Naive B cell (primary cell): Measurements from ENCODE around the gene CACNG7. TPM values are rescaled to one million over a fixed set of nuclear protein-coding genes. Genes with fewer than 3 reads are reported as not detected.

Experiments
- ATAC-seq, 2 donors: fragments of 150-1000 bp; cut with Tn5 transposase; 2 replicates each; pipeline ENCODE4 v1.10.0; 2021; ENCODE audit warnings: low read depth in 2 of 2, mild to moderate bottlenecking in 2 of 2, moderate library complexity in 2 of 2
- DNase-seq: peaks from one replicate; pipeline ENCODE4 v3.0.0; 2022
- H3K27ac Mint-ChIP-seq, 6 donors: one replicate each; pipeline ENCODE4 v1.8.0; 2020 to 2022; ENCODE audit warnings: mild to moderate bottlenecking in 6 of 6, mixed read lengths in 6 of 6, moderate library complexity in 5 of 6, inconsistent platforms in 2 of 6
- H3K27me3 Mint-ChIP-seq, 3 donors: one replicate each; pipeline ENCODE4 v1.8.0; 2021 to 2022; ENCODE audit warnings: mixed read lengths in 3 of 3, mild to moderate bottlenecking in 1 of 3
- H3K36me3 Mint-ChIP-seq, 2 donors: one replicate each; pipeline ENCODE4 v1.8.0; 2020 to 2022; ENCODE audit warnings: mixed read lengths in 2 of 2, inconsistent platforms in 1 of 2, mild to moderate bottlenecking in 1 of 2
- H3K4me1 Mint-ChIP-seq, 3 donors: one replicate each; pipeline ENCODE4 v1.8.0; 2020 to 2022; ENCODE audit warnings: mixed read lengths in 3 of 3, inconsistent platforms in 1 of 3, mild to moderate bottlenecking in 1 of 3, moderate library complexity in 1 of 3
- H3K4me3 Mint-ChIP-seq, 8 donors: one replicate each; pipeline ENCODE4 v1.8.0; 2020 to 2022; ENCODE audit warnings: mild to moderate bottlenecking in 8 of 8, mixed read lengths in 8 of 8, moderate library complexity in 8 of 8, inconsistent platforms in 2 of 8
- H3K9me3 Mint-ChIP-seq, 7 donors: one replicate each; pipeline ENCODE4 v1.8.0; 2020 to 2022; ENCODE audit warnings: mixed read lengths in 7 of 7, mild to moderate bottlenecking in 5 of 7, inconsistent platforms in 2 of 7, moderate library complexity in 1 of 7
- polyA plus RNA-seq, 6 donors: library from polyadenylated mRNA; unstranded; fragments of 300-500 nt; fragmentation: Illumina TruSeq; gene quantifications; one replicate each; pipeline ENCODE4 v1.2.3, GENCODE V29; 2021; ENCODE audit warnings: low read depth in 6 of 6

Gene CACNG7
- polyA plus RNA-seq, 6 donors from 2014 or later: not detected

DNA sequence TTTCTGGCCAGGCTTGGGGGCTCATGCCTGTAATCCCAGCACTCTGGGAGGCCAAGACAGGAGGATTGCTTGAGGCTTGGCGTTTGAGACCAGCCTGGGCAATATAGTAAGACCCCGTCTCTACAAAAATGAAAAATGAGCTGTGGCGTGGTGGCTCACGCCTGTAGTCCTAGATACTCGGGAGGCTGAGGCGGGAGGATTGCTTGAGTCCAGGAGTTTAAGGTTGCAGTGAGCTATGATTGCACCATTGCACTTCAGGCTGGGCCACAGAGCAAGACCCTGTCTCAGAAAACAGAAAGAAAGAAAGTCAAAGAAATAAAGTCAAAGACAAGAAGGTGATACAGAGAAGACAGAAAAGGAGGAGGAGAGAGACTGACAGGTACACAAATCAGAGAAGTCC lies 79.9 kb downstream of the CACNG7 start:
- peaks cover 0 to 4% (median 0%) of the 10 kb centered on the region in 7 donors for H3K9me3 Mint-ChIP-seq
- H3K27ac Mint-ChIP-seq: no peak overlapping the region
- H3K4me1 Mint-ChIP-seq: peaks cover 5 to 7% (median 5%) of the 10 kb centered on the region in 3 donors
- peak overlapping the region in 2 of 8 donors; percentile 6 to 41 for H3K4me3 Mint-ChIP-seq
- DNase-seq: no peak
- peaks cover 0 to 12% of the 10 kb centered on the region in 2 donors for H3K36me3 Mint-ChIP-seq
- H3K27me3 Mint-ChIP-seq: peaks cover 24 to 32% (median 25%) of the 10 kb centered on the region in 3 donors
- no peak for ATAC-seq

DNA sequence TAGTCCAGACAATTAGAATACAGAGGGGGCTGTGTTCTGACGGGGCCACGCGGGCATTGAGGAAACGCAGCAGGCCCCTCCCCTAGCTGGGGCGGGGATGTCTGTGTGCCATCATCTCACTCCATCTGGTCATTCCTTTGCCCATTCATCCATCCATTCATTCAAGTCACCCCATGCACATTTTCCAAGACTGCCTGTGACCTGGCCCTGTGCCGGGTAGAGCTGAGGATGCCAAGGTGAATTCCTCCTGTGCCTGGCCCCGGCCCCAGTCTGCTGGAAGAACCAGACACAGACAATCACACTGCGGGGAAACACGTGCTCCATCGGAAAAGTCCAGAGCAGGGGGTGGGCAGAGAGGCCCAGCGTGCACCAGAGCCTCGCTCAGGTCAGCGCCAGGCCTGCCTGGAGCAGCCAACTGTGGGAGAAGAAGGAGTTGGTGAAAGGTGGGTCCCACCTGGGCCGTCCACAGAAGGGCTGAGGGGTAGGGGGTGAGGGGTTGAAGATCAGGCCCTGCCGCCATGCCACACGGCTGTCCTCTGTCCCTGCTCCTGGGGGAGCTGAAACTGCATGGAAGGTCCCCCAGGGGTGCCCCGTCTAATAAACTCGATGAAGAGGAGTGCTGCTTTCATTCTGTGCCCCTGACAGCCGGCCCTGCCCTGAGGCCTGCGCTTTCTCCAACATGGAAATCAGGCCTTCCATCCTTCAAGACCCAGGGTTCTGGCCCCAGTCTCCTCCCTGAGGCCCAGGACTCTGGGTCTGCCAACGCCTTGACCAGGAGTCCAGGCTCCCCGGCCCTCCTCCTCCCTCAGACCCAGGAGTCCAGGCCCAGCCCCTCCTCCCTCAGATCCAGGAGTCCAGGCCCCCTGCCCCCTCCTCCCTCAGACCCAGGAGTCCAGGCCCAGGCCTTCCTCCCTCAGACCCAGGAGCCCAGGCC lies 80.8 kb downstream of the CACNG7 start:
- Mint-ChIP-seq H3K9me3 (peaks cover 0 to 4% (median 0%) of the 10 kb centered on the region in 7 donors), H3K27ac (no peak overlapping the region)

DNA sequence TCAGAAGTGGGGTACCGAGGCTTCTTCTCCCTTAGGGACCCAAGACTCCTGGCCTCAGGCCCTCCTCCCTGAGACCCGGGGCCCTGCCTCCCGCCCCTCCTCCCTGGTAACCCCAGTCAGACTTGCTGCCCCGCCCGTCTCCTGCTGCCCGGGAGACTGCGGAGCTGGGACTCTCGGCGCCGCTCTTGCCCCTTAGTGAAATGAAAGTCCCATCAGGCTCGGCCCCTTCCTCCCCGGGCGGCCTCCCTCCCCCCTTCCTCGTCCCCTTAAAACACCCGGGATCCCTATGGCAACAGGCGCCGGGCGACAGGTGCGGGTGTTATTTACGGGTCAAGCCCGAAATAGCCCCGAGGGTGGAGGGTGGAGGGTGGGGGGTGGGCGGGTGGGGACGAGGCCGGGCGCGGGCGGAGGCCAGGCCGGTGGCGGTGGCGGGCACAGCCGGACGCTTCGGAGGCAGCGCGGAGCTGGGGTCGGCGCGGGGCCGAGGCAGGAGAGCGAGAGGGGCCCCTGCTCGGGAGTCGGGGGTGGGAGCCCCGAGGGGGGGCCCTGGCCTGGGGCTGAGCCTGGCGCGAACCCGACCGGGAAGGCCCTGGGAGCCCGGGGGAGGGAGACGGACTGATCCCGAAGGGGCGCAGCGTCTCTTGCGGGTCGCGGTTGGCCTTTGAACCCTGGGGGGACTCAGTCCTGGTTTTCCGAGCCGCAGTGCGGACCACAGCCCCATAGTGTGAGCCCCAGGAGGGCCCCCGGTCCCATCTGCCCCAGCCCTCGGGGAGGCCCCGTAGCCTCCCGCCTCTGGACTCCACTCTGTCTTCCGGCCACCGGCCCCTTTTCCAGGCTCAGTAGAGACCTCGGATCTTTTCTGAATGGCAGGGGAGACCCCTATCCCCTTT lies 82.4 kb downstream of the CACNG7 start, which contains the start of gene CACNG6:
Gene CACNG6, plus strand, starts transcription at position 414 of the 890 bp plus-strand sequence. CDS start 1,241 bp downstream, outside the sequence.
- DNase-seq (no peak), ATAC-seq (no peak)
- H3K4me1 Mint-ChIP-seq: peaks cover 5 to 7% (median 5%) of the 10 kb centered on the region in 3 donors
- H3K27ac Mint-ChIP-seq: peak within 1 kb of the TSS in 2 of 6 donors; percentile 32 to 59
- peak within 1 kb of the TSS in 7 of 8 donors; percentile 31 to 87 (median 74) for H3K4me3 Mint-ChIP-seq
- peaks cover 48 to 57% (median 50%) of the 10 kb centered on the region in 3 donors for H3K27me3 Mint-ChIP-seq
- H3K36me3 Mint-ChIP-seq: peaks cover 0 to 17% of the 10 kb centered on the region in 2 donors
- H3K9me3 Mint-ChIP-seq: peaks cover 0 to 4% (median 0%) of the 10 kb centered on the region in 7 donors

More for the DNA sequence above, 80.8 kb downstream of the CACNG7 start:
- ATAC-seq (no peak), DNase-seq (no peak)
- Mint-ChIP-seq H3K27me3 (peaks cover 33 to 41% (median 34%) of the 10 kb centered on the region in 3 donors), H3K4me3 (peak overlapping the region in 2 of 8 donors; percentile 49 to 64), H3K4me1 (peaks cover 5 to 7% (median 5%) of the 10 kb centered on the region in 3 donors), H3K36me3 (peaks cover 0 to 17% of the 10 kb centered on the region in 2 donors)

DNA sequence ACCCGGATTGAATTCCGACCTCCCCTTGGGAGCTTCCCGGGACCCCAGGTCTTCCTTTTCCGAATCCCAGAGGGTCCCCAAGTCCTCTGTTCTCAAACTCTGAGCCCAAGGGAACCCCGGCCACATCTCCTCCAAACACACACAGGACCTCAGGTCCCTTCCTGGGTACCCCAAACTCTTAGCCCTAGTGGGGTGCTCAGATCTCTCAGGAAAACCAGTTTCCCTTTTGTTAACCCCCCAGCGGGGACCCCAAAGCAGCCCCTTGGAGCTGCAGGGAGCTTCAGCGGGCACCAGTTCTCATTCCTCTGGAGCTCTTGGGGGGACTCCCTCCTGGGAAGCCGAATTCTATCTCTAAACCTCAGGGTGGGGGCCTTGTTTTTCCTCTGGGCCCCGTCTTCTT lies 83.1 kb downstream of the CACNG7 start:
- peaks cover 48 to 58% (median 52%) of the 10 kb centered on the region in 3 donors for H3K27me3 Mint-ChIP-seq
- peak overlapping the region in 7 of 8 donors; percentile 31 to 87 (median 74) for H3K4me3 Mint-ChIP-seq
- peaks cover 0 to 17% of the 10 kb centered on the region in 2 donors for H3K36me3 Mint-ChIP-seq
- H3K4me1 Mint-ChIP-seq: peaks cover 5 to 7% (median 5%) of the 10 kb centered on the region in 3 donors
- DNase-seq (no peak), ATAC-seq (no peak)
- H3K27ac Mint-ChIP-seq: peak overlapping the region in 2 of 6 donors; percentile 32 to 59
- peaks cover 0 to 4% (median 0%) of the 10 kb centered on the region in 7 donors for H3K9me3 Mint-ChIP-seq

DNA sequence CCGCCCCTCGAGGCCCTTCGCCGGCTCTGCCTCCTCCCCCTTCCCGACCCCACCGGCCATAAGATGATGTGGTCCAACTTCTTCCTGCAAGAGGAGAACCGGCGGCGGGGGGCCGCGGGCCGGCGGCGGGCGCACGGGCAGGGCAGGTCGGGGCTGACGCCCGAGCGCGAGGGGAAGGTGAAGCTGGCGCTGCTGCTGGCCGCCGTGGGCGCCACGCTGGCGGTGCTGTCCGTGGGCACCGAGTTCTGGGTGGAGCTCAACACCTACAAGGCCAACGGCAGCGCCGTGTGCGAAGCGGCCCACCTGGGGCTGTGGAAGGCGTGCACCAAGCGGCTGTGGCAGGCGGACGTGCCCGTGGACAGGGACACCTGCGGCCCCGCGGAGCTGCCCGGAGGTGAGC lies 83.7 kb downstream of the CACNG7 start:
- no peak overlapping the region for H3K4me3 Mint-ChIP-seq
- ATAC-seq: no peak
- no peak overlapping the region for H3K27ac Mint-ChIP-seq
- H3K27me3 Mint-ChIP-seq: peaks cover 48 to 58% (median 58%) of the 10 kb centered on the region in 3 donors
- peaks cover 0 to 17% of the 10 kb centered on the region in 2 donors for H3K36me3 Mint-ChIP-seq
- peaks cover 0 to 4% (median 0%) of the 10 kb centered on the region in 7 donors for H3K9me3 Mint-ChIP-seq
- DNase-seq: no peak
- H3K4me1 Mint-ChIP-seq: peaks cover 5 to 7% (median 5%) of the 10 kb centered on the region in 3 donors

DNA sequence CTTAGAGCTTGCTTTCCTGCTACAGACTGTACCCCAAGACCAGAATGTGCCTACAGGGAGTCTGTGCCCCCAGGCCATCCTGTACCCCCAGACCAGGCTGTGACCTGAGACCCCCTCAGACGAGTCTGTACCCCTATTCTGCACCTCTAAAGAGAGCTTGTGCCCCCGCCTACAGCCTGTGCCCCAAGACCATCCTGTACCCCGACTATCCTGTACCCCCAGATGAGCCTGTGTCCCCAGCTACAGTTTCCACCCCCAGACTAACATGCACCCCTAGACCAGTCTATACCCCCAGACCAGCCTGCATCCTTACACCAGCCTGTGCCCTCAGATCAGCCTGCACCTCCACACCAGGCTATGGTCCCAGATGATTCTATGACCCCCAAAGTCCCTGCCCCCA lies 84.4 kb downstream of the CACNG7 start:
- H3K4me1 Mint-ChIP-seq: peaks cover 5 to 7% (median 5%) of the 10 kb centered on the region in 3 donors
- H3K27me3 Mint-ChIP-seq: peaks cover 48 to 58% (median 58%) of the 10 kb centered on the region in 3 donors
- peak overlapping the region in 2 of 8 donors; percentile 39 to 64 for H3K4me3 Mint-ChIP-seq
- H3K9me3 Mint-ChIP-seq: peaks cover 0 to 4% (median 0%) of the 10 kb centered on the region in 7 donors
- H3K27ac Mint-ChIP-seq: no peak overlapping the region
- ATAC-seq (no peak), DNase-seq (no peak)
- H3K36me3 Mint-ChIP-seq: peaks cover 0 to 17% of the 10 kb centered on the region in 2 donors

Other genes with a start within 250 kb of the CACNG7 start
- gene NLRP12, start 85.0 kb upstream of the CACNG7 start, polyA plus RNA-seq: under 1 TPM in 5 of 6 donors, not detected in 1; 0.06 to 0.13 (median 0.11) TPM
- gene MYADM, start 41.4 kb upstream of the CACNG7 start, polyA plus RNA-seq: 10 to 100 TPM; 13.8 to 56.4 (median 34.9) TPM
- gene PRKCG, start 27.1 kb upstream of the CACNG7 start, polyA plus RNA-seq: under 1 TPM in 2 of 6 donors, not detected in 4; 0.31 to 0.35 TPM
- not detected for gene CACNG8, start 53.7 kb downstream of the CACNG7 start, polyA plus RNA-seq
- not detected for gene CACNG6, start 82.4 kb downstream of the CACNG7 start, polyA plus RNA-seq
- gene VSTM1, start 154.6 kb downstream of the CACNG7 start, polyA plus RNA-seq: under 1 TPM in 1 of 6 donors, not detected in 5; 0.89 TPM
- gene TARM1, start 172.1 kb downstream of the CACNG7 start, polyA plus RNA-seq: not detected
- under 1 TPM in 1 of 6 donors, not detected in 5; 0.73 TPM for gene OSCAR, start 191.5 kb downstream of the CACNG7 start, polyA plus RNA-seq
- 100 to 1,000 TPM; 288 to 486 (median 357) TPM for gene NDUFA3, start 193.6 kb downstream of the CACNG7 start, polyA plus RNA-seq
- 10 to 100 TPM in 2 of 6 donors, 1 to 10 TPM in 4; 7.2 to 11.6 (median 9.2) TPM for gene TFPT, start 206.4 kb downstream of the CACNG7 start, polyA plus RNA-seq
- gene PRPF31, start 206.5 kb downstream of the CACNG7 start, polyA plus RNA-seq: 10 to 100 TPM; 59.3 to 83.7 (median 62.6) TPM
- gene CNOT3, start 228.5 kb downstream of the CACNG7 start, polyA plus RNA-seq: 10 to 100 TPM in 1 of 6 donors, 1 to 10 TPM in 5; 2.7 to 12.9 (median 6.9) TPM